Central memory CD8-positive, alpha-beta T cell (primary cell): ENCODE data around the gene PPP4C.

ENCODE experiments used
- ATAC-seq: fragments of 150-1000 bp; cut with Tn5 transposase; replicated peaks from 2 replicates; pipeline ENCODE4 v1.10.0; 2022; ENCODE audit warnings: mild to moderate bottlenecking, moderate FRiP score, moderate number of reproducible peaks; ENCODE audit not compliant: poor library complexity, severe bottlenecking; ENCODE audit errors: extremely low read depth
- DNase-seq, 2 donors: peaks; one replicate each; pipeline ENCODE4 v3.0.0; 2021; ENCODE audit warnings: low spot score in 2 of 2
- H3K27ac Mint-ChIP-seq: one replicate; pipeline ENCODE4 v1.8.0; 2022; ENCODE audit warnings: low read depth, mild to moderate bottlenecking, moderate library complexity, mixed read lengths
- H3K27me3 Mint-ChIP-seq: one replicate; pipeline ENCODE4 v1.8.0; 2022; ENCODE audit warnings: mixed read lengths
- H3K36me3 Mint-ChIP-seq: one replicate; pipeline ENCODE4 v1.8.0; 2022; ENCODE audit warnings: mild to moderate bottlenecking, moderate library complexity, mixed read lengths; ENCODE audit not compliant: insufficient read depth
- H3K4me1 Mint-ChIP-seq: one replicate; pipeline ENCODE4 v1.8.0; 2022; ENCODE audit warnings: mixed read lengths
- H3K4me3 Mint-ChIP-seq: one replicate; pipeline ENCODE4 v1.8.0; 2022; ENCODE audit warnings: mild to moderate bottlenecking, moderate library complexity, mixed read lengths
- H3K9me3 Mint-ChIP-seq: one replicate; pipeline ENCODE4 v1.8.0; 2022; ENCODE audit warnings: mixed read lengths

The PPP4C gene

DNA sequence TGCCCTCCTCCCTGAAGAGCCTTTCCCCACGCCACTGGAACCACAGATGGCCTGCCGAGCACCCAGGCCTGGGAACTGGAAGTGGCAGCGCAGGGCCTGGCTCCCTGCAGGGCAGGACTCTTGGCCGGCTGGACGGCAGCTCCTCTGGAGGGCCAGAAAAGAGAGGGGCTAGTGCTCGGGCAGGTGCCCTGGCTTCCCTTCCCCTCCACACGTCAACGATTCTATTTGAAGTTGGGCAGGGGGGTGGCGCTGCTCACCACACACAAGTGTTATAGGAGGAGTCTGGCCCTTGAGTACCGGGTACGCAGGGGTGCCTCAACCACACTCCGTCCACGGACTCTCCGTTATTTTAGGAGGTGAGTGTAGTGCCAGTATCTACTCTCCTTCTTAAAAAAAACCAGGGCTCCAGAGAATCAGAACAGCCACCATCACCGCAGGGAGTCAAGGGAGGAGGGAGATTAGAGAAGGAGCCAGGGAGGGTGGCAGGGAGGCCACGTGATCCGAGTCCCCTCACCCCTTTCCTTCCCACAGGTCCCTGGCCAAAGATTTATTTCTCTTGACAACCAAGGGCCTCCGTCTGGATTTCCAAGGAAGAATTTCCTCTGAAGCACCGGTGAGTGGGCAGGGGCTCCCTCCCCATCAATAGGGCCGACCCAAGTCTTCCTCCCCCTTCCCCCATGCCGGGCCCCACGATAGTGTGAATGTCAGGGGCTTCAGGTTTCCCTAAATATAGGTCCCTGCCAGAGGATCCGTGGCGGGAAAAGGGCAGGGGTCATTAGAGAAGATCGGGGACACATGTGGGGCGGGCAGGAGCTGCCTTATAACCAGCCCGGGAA is 11.7 kb upstream of the PPP4C start:
- Mint-ChIP-seq H3K27ac (peak overlapping the region; percentile 98), H3K27me3 (no peaks in the 10 kb centered on the region), H3K4me1 (peaks cover 33% of the 10 kb centered on the region), H3K4me3 (peak overlapping the region; percentile 96), H3K36me3 (peaks cover 40% of the 10 kb centered on the region), H3K9me3 (no peaks in the 10 kb centered on the region)
- DNase-seq (peak; percentile 35 to 37), ATAC-seq (no peak)

DNA sequence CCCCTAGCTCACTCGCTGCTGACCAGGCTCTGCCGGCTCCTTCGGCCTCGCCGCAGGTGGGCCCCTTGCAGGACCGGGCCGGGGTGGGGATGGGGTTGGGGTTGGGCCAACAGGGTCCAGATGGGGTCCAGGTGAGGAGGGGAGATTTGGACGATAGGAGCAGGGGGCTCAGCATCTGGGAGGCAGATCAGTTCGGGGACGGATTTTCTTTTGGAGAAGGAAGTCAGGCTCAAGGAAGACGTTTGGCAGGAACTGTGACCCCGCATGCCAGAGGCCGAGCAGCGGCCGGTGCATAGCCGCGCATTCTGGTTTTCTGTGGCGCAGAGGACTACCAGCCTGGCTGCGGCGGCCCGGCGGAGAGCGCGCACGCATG is 11.1 kb upstream of the PPP4C start:
- peaks cover 46% of the 10 kb centered on the region for H3K36me3 Mint-ChIP-seq
- DNase-seq: no peak
- H3K27me3 Mint-ChIP-seq: no peaks in the 10 kb centered on the region
- no peaks in the 10 kb centered on the region for H3K9me3 Mint-ChIP-seq
- ATAC-seq: no peak
- peak overlapping the region; percentile 98 for H3K27ac Mint-ChIP-seq
- H3K4me1 Mint-ChIP-seq: peaks cover 38% of the 10 kb centered on the region
- peak overlapping the region; percentile 96 for H3K4me3 Mint-ChIP-seq

GRCh38 chr16:30065102-30065942 is 10.5 kb upstream of the PPP4C start, which contains the start of gene ALDOA:
Gene ALDOA (plus strand): TSS chr16:30065760. CDS start chr16:30066898, 1,138 bp downstream.
- H3K4me3 Mint-ChIP-seq: peak within 1 kb of the TSS; percentile 96
- DNase-seq: peak; percentile 86 to 92
- peaks cover 53% of the 10 kb centered on the region for H3K36me3 Mint-ChIP-seq
- no peaks in the 10 kb centered on the region for H3K9me3 Mint-ChIP-seq
- peak within 1 kb of the TSS; percentile 98 for H3K27ac Mint-ChIP-seq
- H3K4me1 Mint-ChIP-seq: peaks cover 39% of the 10 kb centered on the region
- peak; percentile 87 for ATAC-seq
- H3K27me3 Mint-ChIP-seq: no peaks in the 10 kb centered on the region

- Mint-ChIP-seq H3K27me3 (no peaks in the 10 kb centered on the region), H3K27ac (peak overlapping the region; percentile 98), H3K4me3 (peak overlapping the region; percentile 96), H3K4me1 (peaks cover 39% of the 10 kb centered on the region), H3K36me3 (peaks cover 59% of the 10 kb centered on the region), H3K9me3 (no peaks in the 10 kb centered on the region)
- DNase-seq (peak in 1 of 2 donors; percentile 21), ATAC-seq (no peak)
Measured at GRCh38 chr16:30065943-30066760, 9.6 kb upstream of the PPP4C start.

DNA sequence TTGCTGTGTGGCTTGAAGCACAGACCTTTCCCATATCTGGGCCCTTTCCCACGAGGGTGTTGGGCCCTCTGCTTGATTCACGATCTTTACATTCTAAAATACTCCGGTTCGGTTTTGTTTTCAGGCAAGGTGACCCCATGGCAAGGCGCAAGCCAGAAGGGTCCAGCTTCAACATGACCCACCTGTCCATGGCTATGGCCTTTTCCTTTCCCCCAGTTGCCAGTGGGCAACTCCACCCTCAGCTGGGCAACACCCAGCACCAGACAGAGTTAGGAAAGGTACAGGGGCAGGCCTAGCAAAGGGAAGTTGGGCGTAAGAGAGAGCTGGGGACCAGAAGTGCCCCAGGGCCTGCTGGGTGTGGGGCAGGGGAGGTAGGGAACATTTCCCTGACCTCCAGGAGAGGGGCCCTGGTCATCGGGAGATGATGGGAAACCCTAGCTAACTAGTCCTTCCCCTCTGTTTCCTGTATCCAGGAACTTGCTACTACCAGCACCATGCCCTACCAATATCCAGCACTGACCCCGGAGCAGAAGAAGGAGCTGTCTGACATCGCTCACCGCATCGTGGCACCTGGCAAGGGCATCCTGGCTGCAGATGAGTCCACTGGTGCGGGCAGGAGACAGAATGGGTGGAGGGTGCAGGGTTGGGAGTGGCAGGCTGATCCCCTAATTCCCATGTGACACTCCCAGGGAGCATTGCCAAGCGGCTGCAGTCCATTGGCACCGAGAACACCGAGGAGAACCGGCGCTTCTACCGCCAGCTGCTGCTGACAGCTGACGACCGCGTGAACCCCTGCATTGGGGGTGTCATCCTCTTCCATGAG is 8.8 kb upstream of the PPP4C start:
- ATAC-seq (no peak), DNase-seq (no peak)
- H3K9me3 Mint-ChIP-seq: no peaks in the 10 kb centered on the region
- H3K27me3 Mint-ChIP-seq: no peaks in the 10 kb centered on the region
- peaks cover 64% of the 10 kb centered on the region for H3K36me3 Mint-ChIP-seq
- H3K4me1 Mint-ChIP-seq: peaks cover 39% of the 10 kb centered on the region
- peak overlapping the region; percentile 96 for H3K4me3 Mint-ChIP-seq
- peak overlapping the region; percentile 98 for H3K27ac Mint-ChIP-seq

- H3K27ac Mint-ChIP-seq: no peak overlapping the region
- no peak for DNase-seq
- H3K4me3 Mint-ChIP-seq: peak overlapping the region; percentile 96
- no peaks in the 10 kb centered on the region for H3K9me3 Mint-ChIP-seq
- H3K27me3 Mint-ChIP-seq: no peaks in the 10 kb centered on the region
- H3K36me3 Mint-ChIP-seq: peaks cover 70% of the 10 kb centered on the region
- no peak for ATAC-seq
- H3K4me1 Mint-ChIP-seq: peaks cover 39% of the 10 kb centered on the region
Measured at GRCh38 chr16:30067584-30067916, 8.2 kb upstream of the PPP4C start.

DNA sequence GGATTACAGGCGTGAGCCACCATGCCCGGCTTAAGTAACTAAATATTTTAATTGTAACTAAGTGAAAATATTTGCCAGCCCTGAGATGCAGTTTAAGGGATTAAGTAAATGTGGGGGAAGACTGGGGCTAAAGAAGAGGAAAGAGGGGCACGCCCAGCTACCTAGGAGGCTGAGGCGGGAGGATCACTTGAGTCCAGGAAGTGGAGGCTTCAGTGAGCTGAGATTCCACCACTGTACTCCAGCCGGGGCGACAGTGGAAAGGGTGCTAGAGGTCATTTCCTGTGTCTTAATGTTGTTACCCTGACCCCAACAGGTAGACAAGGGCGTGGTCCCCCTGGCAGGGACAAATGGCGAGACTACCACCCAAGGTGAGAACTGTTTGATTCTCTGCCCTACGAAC is 7.5 kb upstream of the PPP4C start:
- Mint-ChIP-seq H3K27me3 (no peaks in the 10 kb centered on the region), H3K4me1 (peaks cover 39% of the 10 kb centered on the region), H3K4me3 (peak overlapping the region; percentile 38), H3K36me3 (peaks cover 70% of the 10 kb centered on the region), H3K9me3 (no peaks in the 10 kb centered on the region), H3K27ac (peak overlapping the region; percentile 32)
- no peak for ATAC-seq
- DNase-seq: no peak

DNA sequence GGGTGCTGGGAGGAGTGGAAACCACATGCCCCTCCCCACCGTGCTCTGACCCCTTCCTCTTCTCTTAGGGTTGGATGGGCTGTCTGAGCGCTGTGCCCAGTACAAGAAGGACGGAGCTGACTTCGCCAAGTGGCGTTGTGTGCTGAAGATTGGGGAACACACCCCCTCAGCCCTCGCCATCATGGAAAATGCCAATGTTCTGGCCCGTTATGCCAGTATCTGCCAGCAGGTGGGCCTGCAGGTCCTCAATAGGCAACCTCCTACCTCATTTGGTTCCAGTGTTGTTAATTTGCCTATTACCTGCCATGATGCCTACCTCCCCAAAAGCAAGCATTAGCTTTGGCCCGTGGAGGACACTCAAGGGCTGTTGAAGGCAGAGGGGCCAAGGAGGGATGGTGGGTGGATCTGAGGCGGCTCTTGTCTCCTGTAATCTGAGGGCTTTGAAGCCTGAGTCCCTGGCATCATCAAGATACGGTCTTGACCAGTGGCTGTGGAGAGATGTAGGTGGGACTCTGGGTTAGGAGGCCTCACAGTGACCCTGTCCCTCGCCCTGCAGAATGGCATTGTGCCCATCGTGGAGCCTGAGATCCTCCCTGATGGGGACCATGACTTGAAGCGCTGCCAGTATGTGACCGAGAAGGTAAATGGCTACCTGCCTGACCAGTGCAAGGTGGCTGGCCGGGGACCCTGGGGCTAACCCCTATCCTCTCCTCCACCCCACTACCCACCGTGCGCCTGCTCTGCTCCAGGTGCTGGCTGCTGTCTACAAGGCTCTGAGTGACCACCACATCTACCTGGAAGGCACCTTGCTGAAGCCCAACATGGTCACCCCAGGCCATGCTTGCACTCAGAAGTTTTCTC is 6.8 kb upstream of the PPP4C start:
- ATAC-seq (no peak), DNase-seq (peak; percentile 39 to 51)
- Mint-ChIP-seq H3K27me3 (no peaks in the 10 kb centered on the region), H3K36me3 (peaks cover 73% of the 10 kb centered on the region), H3K4me3 (peak overlapping the region; percentile 38), H3K9me3 (no peaks in the 10 kb centered on the region), H3K4me1 (peaks cover 33% of the 10 kb centered on the region), H3K27ac (peak overlapping the region; percentile 32)

GRCh38 chr16:30069611-30070462 is 6.0 kb upstream of the PPP4C start:
- peak overlapping the region; percentile 29 for H3K4me3 Mint-ChIP-seq
- ATAC-seq (no peak), DNase-seq (no peak)
- no peak overlapping the region for H3K27ac Mint-ChIP-seq
- H3K9me3 Mint-ChIP-seq: no peaks in the 10 kb centered on the region
- H3K4me1 Mint-ChIP-seq: peaks cover 28% of the 10 kb centered on the region
- no peaks in the 10 kb centered on the region for H3K27me3 Mint-ChIP-seq
- H3K36me3 Mint-ChIP-seq: peaks cover 70% of the 10 kb centered on the region

DNA sequence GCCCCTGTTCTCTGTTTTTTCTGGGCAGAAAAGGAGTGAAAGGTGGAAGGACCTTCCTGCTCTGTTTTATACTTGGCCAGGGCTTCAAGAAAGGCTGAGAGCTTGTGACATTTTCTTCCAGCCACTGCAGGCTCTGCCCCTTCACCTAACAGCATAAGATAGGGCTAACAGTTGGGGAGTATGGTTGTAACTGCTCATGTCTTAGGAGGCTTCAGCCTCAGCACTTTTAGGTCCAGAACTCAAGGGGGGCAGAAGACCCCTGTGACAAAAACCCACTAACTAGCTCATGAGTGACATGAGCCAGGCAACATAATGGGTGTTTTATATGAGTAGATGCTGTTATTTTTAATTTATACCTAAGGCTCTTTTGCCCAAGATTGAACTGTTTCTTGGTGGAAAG is 5.3 kb upstream of the PPP4C start:
- H3K27me3 Mint-ChIP-seq: no peaks in the 10 kb centered on the region
- H3K9me3 Mint-ChIP-seq: no peaks in the 10 kb centered on the region
- ATAC-seq: no peak
- H3K27ac Mint-ChIP-seq: no peak overlapping the region
- H3K4me3 Mint-ChIP-seq: peak overlapping the region; percentile 29
- peaks cover 64% of the 10 kb centered on the region for H3K36me3 Mint-ChIP-seq
- H3K4me1 Mint-ChIP-seq: peaks cover 33% of the 10 kb centered on the region
- no peak for DNase-seq
